CD4-positive, alpha-beta memory T cell (primary cell): ENCODE measurements around the gene COX8A. TPM values are rescaled to one million over a fixed set of nuclear protein-coding genes. Genes with fewer than 3 reads are reported as not detected.

Experiments
- CTCF ChIA-PET: fragments of 350-600 bp; sonication (Branson Sonifier 250); formaldehyde crosslinking; loops from one replicate; lab custom pipeline; 2021; ENCODE audit warnings: inconsistent platforms; ENCODE audit not compliant: partially characterized antibody; lab: Charles Lee
- POLR2A ChIA-PET: fragments of 350-600 bp; sonication (Branson Sonifier 250); formaldehyde crosslinking; loops from one replicate; lab custom pipeline; 2021; ENCODE audit not compliant: partially characterized antibody; lab: Charles Lee
- DNase-seq, 5 donors: peaks; one replicate each; pipeline versions ENCODE4 v3.0.0 to v3.0.0-alpha.2; 2020 to 2022; ENCODE audit warnings: mixed read lengths in 1 of 5
- H3K27ac ChIP-seq: one replicate; pipeline ENCODE4 v1.7.0; 2013; ENCODE audit warnings: low read depth, low read length
- H3K27me3 ChIP-seq: 2 replicates; pipeline ENCODE4 v1.7.0; 2013; ENCODE audit warnings: mild to moderate bottlenecking, low read length, moderate library complexity; ENCODE audit not compliant: insufficient read depth
- H3K36me3 ChIP-seq: 2 replicates; pipeline ENCODE4 v1.7.0; 2013; ENCODE audit warnings: mild to moderate bottlenecking, low read length, moderate library complexity; ENCODE audit not compliant: insufficient read depth
- H3K4me1 ChIP-seq: 2 replicates; pipeline ENCODE4 v1.7.0; 2013; ENCODE audit warnings: mild to moderate bottlenecking, low read length, moderate library complexity; ENCODE audit not compliant: insufficient read depth
- H3K4me3 ChIP-seq, 2 donors: one replicate each; pipeline ENCODE4 v1.7.0; 2013; ENCODE audit warnings: low read length in 2 of 2, mild to moderate bottlenecking in 1 of 2
- H3K9me3 ChIP-seq, 2 donors: one replicate each; pipeline ENCODE4 v1.7.0; 2013; ENCODE audit warnings: low read length in 2 of 2, control low read depth in 1 of 2; ENCODE audit not compliant: control insufficient read depth in 1 of 2
- H3K27ac Mint-ChIP-seq, 7 donors: one replicate each; pipeline ENCODE4 v1.8.0; 2020 to 2021; ENCODE audit warnings: mixed read lengths in 7 of 7, mild to moderate bottlenecking in 6 of 7, inconsistent platforms in 3 of 7, moderate library complexity in 3 of 7
- H3K27me3 Mint-ChIP-seq, 2 donors: one replicate each; pipeline ENCODE4 v1.8.0; 2020 to 2021; ENCODE audit warnings: mixed read lengths in 2 of 2
- H3K36me3 Mint-ChIP-seq, 2 donors: one replicate each; pipeline ENCODE4 v1.8.0; 2020 to 2021; ENCODE audit warnings: mixed read lengths in 2 of 2, inconsistent platforms in 1 of 2, mild to moderate bottlenecking in 1 of 2
- H3K4me1 Mint-ChIP-seq, 4 donors: one replicate each; pipeline ENCODE4 v1.8.0; 2020 to 2021; ENCODE audit warnings: mixed read lengths in 4 of 4, mild to moderate bottlenecking in 1 of 4
- H3K4me3 Mint-ChIP-seq, 8 donors: one replicate each; pipeline ENCODE4 v1.8.0; 2020 to 2021; ENCODE audit warnings: mixed read lengths in 8 of 8, mild to moderate bottlenecking in 7 of 8, moderate library complexity in 6 of 8, inconsistent platforms in 3 of 8
- H3K9me3 Mint-ChIP-seq, 8 donors: one replicate each; pipeline ENCODE4 v1.8.0; 2020 to 2021; ENCODE audit warnings: mixed read lengths in 8 of 8, mild to moderate bottlenecking in 5 of 8, inconsistent platforms in 3 of 8, moderate library complexity in 1 of 8
- intact Hi-C: fragments of 100-400 bp; cut with micrococcal nuclease; formaldehyde crosslinking; loops from one replicate; pipeline ENCODE4 v1.15.1; 2023
- polyA plus RNA-seq, 2 donors: library from polyadenylated mRNA; unstranded; fragments of 300-500 nt; fragmentation: Illumina TruSeq; gene quantifications; one replicate each; pipeline ENCODE4 v1.2.3, GENCODE V29; 2021
- total RNA-seq, 2 experiments: library from RNA; stranded (reverse); gene quantifications; one replicate each; pipeline ENCODE4 v1.2.3, GENCODE V29; 2021

Gene COX8A
- total and polyA plus RNA-seq, 4 experiments from 2014 or later, result 113 to 433 (median 256) TPM

DNA sequence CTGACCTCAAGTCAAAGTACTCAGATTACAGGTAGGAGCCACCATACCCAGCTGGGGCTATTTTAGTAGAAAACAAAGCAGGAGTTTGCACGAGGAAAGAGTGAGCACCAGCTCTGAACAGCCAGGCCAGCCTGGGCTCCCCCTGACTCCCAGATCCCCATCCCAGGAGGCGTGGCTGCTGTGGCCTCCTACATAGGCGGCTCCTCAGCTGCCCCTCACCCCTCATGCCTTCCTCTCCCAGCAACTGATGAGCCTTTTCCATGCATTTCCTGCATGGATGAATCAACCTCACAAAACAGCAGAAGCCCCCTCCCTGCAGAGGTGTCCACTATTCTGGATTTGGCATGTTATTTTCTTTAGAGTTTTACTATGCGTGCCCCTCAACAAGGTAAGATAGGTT lies 50.8 kb downstream of the COX8A start:
- POLR2A ChIA-PET, result no interaction called here
- H3K27ac ChIP-seq, result no peak overlapping the region
- CTCF ChIA-PET, result no interaction called here

More for the DNA sequence above, 50.8 kb downstream of the COX8A start:
- no peaks in the 10 kb centered on the region for H3K36me3 ChIP-seq
- DNase-seq, result no peak
- Mint-ChIP-seq H3K36me3 (no peaks in the 10 kb centered on the region), H3K27me3 (peaks cover 7 to 19% of the 10 kb centered on the region in 2 donors), H3K27ac (no peak overlapping the region), H3K9me3 (peaks cover 0 to 4% (median 0%) of the 10 kb centered on the region in 8 donors), H3K4me1 (no peaks in the 10 kb centered on the region), H3K4me3 (no peak overlapping the region)
- H3K4me3 ChIP-seq, result no peak overlapping the region
- no peaks in the 10 kb centered on the region for H3K27me3 ChIP-seq
- H3K9me3 ChIP-seq, result no peaks in the 10 kb centered on the region
- H3K4me1 ChIP-seq, result no peaks in the 10 kb centered on the region
- intact Hi-C loops, result no loop called here

Other genes starting within 250 kb of the COX8A start
- 1 to 10 TPM; 1.4 to 1.7 TPM for gene ZFTA, start 205.8 kb upstream of the COX8A start, total RNA-seq
- under 1 TPM in 1 of 2 donors, not detected in 1; 0.06 TPM for gene ZFTA, start 205.8 kb upstream of the COX8A start, polyA plus RNA-seq
- 10 to 100 TPM; 12.0 to 14.8 TPM for gene SPINDOC, start 161.2 kb upstream of the COX8A start, total RNA-seq
- gene SPINDOC, start 161.2 kb upstream of the COX8A start, polyA plus RNA-seq, result under 1 TPM; 0.63 to 0.95 TPM
- 10 to 100 TPM; 60.4 to 68.0 TPM for gene MARK2, start 135.5 kb upstream of the COX8A start, total RNA-seq
- 10 to 100 TPM; 25.1 to 60.3 TPM for gene MARK2, start 135.5 kb upstream of the COX8A start, polyA plus RNA-seq
- not detected for gene RCOR2, start 57.5 kb upstream of the COX8A start, total RNA-seq
- not detected for gene RCOR2, start 57.5 kb upstream of the COX8A start, polyA plus RNA-seq
- gene NAA40, start 35.6 kb upstream of the COX8A start, total RNA-seq, result 10 to 100 TPM; 24.2 to 24.8 TPM
- 1 to 10 TPM; 6.1 to 9.9 TPM for gene NAA40, start 35.6 kb upstream of the COX8A start, polyA plus RNA-seq
- gene OTUB1, start 11.8 kb downstream of the COX8A start, total RNA-seq, result 10 to 100 TPM; 72.9 to 73.0 TPM
- 100 to 1,000 TPM; 132 to 171 TPM for gene OTUB1, start 11.8 kb downstream of the COX8A start, polyA plus RNA-seq
- not detected for gene FLRT1, start 61.3 kb downstream of the COX8A start, total RNA-seq
- gene FLRT1, start 61.3 kb downstream of the COX8A start, polyA plus RNA-seq, result not detected
- gene MACROD1, start 191.5 kb downstream of the COX8A start, total RNA-seq, result 1 to 10 TPM; 8.1 to 8.7 TPM
- gene MACROD1, start 191.5 kb downstream of the COX8A start, polyA plus RNA-seq, result 1 to 10 TPM; 5.0 to 6.5 TPM
- 100 to 1,000 TPM in 1 of 2 experiments, 10 to 100 TPM in 1; 97.4 to 106 TPM for gene STIP1, start 211.6 kb downstream of the COX8A start, total RNA-seq
- gene STIP1, start 211.6 kb downstream of the COX8A start, polyA plus RNA-seq, result 10 to 100 TPM; 37.1 to 98.8 TPM
- gene FERMT3, start 232.1 kb downstream of the COX8A start, total RNA-seq, result 100 to 1,000 TPM; 149 to 152 TPM
- 100 to 1,000 TPM; 198 to 202 TPM for gene FERMT3, start 232.1 kb downstream of the COX8A start, polyA plus RNA-seq